ENCODE data around the gene LENEP.

Gene LENEP

DNA sequence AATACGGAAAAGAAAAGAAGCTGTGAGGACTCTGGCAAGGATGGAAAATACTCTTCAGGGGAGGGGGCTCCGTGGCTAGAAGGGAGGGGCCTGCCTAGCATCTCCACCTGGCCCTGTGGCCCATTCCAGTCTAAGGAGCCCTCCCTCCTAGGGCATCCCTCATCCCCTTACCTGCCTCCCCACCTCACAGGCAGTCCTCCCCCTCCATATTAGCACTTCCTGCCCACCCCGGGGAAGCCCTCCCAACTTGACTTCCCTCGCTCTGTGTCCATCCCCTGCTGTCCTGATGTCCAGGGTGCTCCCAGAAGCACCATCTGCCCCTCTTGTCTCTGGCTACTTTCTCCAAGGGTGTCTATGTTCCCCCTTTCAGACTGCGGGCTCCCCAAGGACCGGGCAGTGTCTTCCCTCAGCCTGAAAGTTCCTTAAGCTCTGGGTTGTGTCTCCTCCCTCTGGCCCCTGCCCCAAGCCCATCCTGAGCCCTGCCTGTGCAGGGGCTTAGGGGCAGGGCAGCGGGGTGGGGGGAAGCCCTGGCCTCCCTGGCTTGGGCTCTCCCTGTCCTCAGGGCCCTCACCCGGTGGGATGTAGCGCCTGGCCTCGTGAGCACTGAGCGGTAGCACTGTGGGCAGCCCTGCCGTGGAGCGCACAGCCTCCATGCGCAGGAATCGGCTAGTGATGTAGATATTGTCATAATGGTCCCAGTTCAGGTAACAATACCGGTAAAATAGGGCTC is 36.3 kb downstream of the LENEP start:
- H3K4me1 ChIP-seq (ENCODE audit: control insufficient read depth, insufficient read depth, low read length), result no peaks in the 10 kb centered on the region
- no peak overlapping the region for H3K4me3 ChIP-seq (ENCODE audit: low read length)
- H3K9ac ChIP-seq (ENCODE audit: low read depth, low read length), result no peak overlapping the region
- peaks cover 15% of the 10 kb centered on the region for H3K27me3 ChIP-seq (ENCODE audit: control insufficient read depth, insufficient read depth, low read length)
- H3K4me2 ChIP-seq (ENCODE audit: low read length), result no peak overlapping the region
- no peaks in the 10 kb centered on the region for H3K9me3 ChIP-seq (replicated peaks; ENCODE audit: low read length)
- no peaks in the 10 kb centered on the region for H3K36me3 ChIP-seq (ENCODE audit: insufficient read depth, low read length)

DNA sequence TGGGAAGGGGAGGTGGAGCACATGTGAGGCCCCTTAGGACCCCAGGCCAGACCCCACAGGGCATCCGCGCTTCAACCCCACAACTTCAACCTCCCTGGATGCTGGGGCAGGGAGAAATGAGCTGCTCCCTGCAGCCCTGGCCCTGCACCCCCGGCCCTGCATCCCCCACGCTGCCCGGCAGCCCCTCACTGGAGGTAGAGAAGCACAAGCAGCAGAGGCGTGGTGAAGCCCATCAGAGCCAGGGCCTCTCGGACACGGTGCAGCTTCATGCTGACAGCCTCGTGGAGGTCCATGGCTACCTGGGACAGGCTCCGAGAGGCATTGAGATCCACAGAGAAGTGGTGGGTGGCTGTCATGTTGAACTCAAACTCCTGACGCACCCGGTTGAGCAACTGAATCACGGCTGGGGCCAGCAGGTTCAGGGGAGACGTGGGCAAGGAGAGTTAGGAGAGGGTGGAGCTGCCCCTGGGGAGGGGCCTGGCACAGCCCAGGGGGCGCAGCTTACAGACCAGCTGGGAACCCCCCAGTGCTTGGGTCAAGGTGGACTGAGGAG is 36.9 kb downstream of the LENEP start:
- H3K9me3 ChIP-seq (replicated peaks; ENCODE audit: low read length), result no peaks in the 10 kb centered on the region
- H3K27me3 ChIP-seq (ENCODE audit: control insufficient read depth, insufficient read depth, low read length), result peaks cover 15% of the 10 kb centered on the region
- H3K9ac ChIP-seq (ENCODE audit: low read depth, low read length), result no peak overlapping the region
- no peak overlapping the region for H3K4me2 ChIP-seq (ENCODE audit: low read length)
- H3K36me3 ChIP-seq (ENCODE audit: insufficient read depth, low read length), result no peaks in the 10 kb centered on the region
- no peak overlapping the region for H3K4me3 ChIP-seq (ENCODE audit: low read length)
- H3K4me1 ChIP-seq (ENCODE audit: control insufficient read depth, insufficient read depth, low read length), result no peaks in the 10 kb centered on the region

DNA sequence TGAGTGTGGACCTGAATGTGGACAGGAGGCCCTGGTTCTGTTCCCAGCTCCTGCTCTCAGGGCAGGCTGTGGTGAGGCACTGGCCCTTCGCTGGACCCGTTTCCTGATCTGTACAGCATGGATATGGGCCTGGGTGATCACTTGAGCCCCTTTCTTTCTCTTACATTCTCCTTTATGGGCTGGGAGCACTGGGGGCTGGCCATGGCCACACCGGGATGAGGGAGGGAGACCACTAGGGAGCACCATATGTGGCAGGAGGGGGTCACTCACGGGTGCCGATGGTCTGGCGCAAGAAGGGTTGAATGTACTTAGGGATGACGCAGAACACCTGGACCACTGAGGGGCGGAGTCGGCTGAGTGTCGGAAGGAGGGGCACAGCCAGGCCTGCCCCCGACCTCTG is 37.5 kb downstream of the LENEP start:
- no peak overlapping the region for H3K4me3 ChIP-seq (ENCODE audit: low read length)
- H3K4me2 ChIP-seq (ENCODE audit: low read length), result no peak overlapping the region
- H3K36me3 ChIP-seq (ENCODE audit: insufficient read depth, low read length), result no peaks in the 10 kb centered on the region
- peaks cover 15% of the 10 kb centered on the region for H3K27me3 ChIP-seq (ENCODE audit: control insufficient read depth, insufficient read depth, low read length)
- no peaks in the 10 kb centered on the region for H3K9me3 ChIP-seq (replicated peaks; ENCODE audit: low read length)
- H3K4me1 ChIP-seq (ENCODE audit: control insufficient read depth, insufficient read depth, low read length), result no peaks in the 10 kb centered on the region
- H3K9ac ChIP-seq (ENCODE audit: low read depth, low read length), result no peak overlapping the region

DNA sequence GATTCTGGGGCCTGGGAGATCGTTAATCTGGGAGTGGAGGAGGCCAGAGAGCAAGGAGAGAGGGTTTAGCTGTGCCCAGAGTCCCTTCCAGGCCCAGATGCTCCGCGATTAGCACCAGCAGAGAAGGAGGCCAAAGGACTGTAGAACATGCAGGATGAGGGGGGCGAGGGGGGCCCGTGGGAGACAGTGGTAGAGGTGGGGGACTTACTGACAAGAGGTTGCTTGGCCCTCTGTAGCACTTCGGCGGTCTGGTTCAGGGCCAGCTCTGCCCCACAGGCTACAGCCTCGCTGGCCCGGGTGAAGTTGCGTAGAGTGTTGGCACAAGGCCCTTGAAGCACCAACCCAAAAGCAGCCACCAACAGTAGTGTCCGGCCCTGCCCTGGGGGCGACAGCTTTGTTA is 39.5 kb downstream of the LENEP start:
- no peak overlapping the region for H3K9ac ChIP-seq (ENCODE audit: low read depth, low read length)
- no peaks in the 10 kb centered on the region for H3K4me1 ChIP-seq (ENCODE audit: control insufficient read depth, insufficient read depth, low read length)
- H3K27me3 ChIP-seq (ENCODE audit: control insufficient read depth, insufficient read depth, low read length), result peaks cover 17% of the 10 kb centered on the region
- no peak overlapping the region for H3K4me2 ChIP-seq (ENCODE audit: low read length)
- H3K36me3 ChIP-seq (ENCODE audit: insufficient read depth, low read length), result no peaks in the 10 kb centered on the region
- no peaks in the 10 kb centered on the region for H3K9me3 ChIP-seq (replicated peaks; ENCODE audit: low read length)
- no peak overlapping the region for H3K4me3 ChIP-seq (ENCODE audit: low read length)

DNA sequence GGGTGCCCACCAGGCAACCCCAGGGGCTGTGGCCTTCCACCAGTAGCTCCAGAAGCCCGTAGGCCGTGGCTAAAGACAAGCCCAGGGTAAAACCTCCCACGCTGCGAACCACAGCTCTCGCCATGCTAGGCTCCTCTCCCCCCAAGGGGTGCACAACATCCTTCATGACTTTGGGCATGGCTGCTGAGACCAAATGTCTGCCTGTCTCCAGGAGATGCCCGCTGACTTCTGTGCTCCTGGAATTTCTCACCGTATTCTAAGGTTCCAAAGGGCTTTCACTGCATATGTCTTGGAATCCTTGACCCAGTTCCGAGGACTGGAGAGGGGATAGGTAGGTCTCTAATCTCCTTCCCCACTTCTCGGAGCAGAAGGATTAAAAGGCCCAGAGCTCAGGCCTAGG is 40.1 kb downstream of the LENEP start, which contains the start of the genes DCST1 and DCST2:
TSS of gene DCST1 (plus strand) at position 301 of the 400 bp plus-strand sequence. CDS start 213 bp downstream, outside the sequence.
TSS of gene DCST2 (minus strand) at position 258 of the 400 bp plus-strand sequence. CDS start at position 178, 80 bp downstream.
- Histone ChIP-seq H3K9ac (ENCODE audit: low read depth, low read length) (no peak within 1 kb of the TSS), H3K36me3 (ENCODE audit: insufficient read depth, low read length) (no peaks in the 10 kb centered on the region)

DNA sequence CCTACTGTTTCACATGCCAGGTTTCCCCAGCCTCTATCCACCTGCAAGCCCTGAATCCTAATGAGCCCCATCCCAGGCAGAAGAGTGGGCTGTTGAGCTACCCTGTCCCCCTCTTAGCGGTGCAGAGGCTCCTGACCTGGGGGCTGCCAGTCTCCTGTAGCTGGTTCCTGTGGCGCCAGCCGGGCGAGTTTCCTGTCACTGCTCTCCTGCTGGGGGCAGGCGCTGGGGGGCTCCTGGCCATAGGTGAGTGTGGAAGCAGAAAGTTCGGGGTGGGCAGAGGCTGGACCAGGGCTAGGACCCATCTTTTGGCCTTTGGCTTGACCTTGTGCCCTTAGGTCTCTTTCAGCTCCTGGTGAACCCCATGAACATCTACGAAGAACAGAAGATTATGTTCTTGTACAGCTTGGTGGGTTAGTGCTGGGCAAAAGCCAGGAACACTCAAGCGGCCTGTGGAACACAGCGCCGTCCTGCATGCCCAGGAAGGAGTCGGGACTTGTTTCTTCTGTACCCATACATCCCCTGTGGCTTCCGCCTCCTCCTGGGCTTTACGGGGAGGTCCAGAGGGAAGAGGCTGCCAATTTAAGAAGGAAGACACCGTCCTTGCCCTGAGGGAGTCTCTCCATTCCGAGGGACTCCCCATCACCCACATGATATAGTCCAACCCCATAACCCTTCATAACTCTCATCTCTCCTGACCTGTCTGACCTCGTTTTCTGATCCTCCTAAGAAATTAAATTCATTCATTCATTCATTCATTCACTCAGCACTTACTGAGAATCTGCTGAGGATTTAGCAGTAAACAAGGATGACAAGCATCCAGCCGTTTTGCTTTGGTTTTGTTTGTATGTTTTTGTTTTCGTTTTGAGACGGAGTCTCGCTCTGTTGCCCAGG is 41.2 kb downstream of the LENEP start:
- Histone ChIP-seq H3K4me1 (ENCODE audit: control insufficient read depth, insufficient read depth, low read length) (peaks cover 5% of the 10 kb centered on the region), H3K36me3 (ENCODE audit: insufficient read depth, low read length) (no peaks in the 10 kb centered on the region), H3K4me3 (ENCODE audit: low read length) (no peak overlapping the region), H3K27me3 (ENCODE audit: control insufficient read depth, insufficient read depth, low read length) (peaks cover 20% of the 10 kb centered on the region), H3K4me2 (ENCODE audit: low read length) (no peak overlapping the region), H3K9ac (ENCODE audit: low read depth, low read length) (no peak overlapping the region), H3K9me3 (replicated peaks; ENCODE audit: low read length) (no peaks in the 10 kb centered on the region)

More for the DNA sequence above, 40.1 kb downstream of the LENEP start, which contains the start of the genes DCST1 and DCST2:
- H3K4me2 ChIP-seq (ENCODE audit: low read length), result no peak within 1 kb of the TSS
- peaks cover 17% of the 10 kb centered on the region for H3K27me3 ChIP-seq (ENCODE audit: control insufficient read depth, insufficient read depth, low read length)
- H3K9me3 ChIP-seq (replicated peaks; ENCODE audit: low read length), result no peaks in the 10 kb centered on the region
- no peak within 1 kb of the TSS for H3K4me3 ChIP-seq (ENCODE audit: low read length)
- H3K4me1 ChIP-seq (ENCODE audit: control insufficient read depth, insufficient read depth, low read length), result no peaks in the 10 kb centered on the region

DNA sequence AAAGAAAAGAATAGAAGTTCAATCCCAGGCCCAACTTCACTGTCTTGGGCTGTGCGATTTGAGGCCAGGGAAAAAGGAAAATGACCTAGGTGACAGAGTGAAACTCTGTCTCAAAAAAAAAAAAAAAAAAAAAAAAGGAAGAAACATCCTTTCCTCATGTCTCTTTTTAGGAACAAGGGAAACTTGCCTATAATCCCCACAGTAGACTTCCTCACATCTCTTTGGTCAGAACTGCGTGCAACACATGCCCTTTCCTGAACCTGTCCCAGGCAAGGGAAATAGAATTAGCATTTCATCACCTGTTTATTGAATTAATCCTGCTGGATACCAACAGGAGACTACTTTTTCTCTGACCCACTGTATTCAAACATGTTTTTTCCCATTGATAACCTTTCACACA is 42.5 kb downstream of the LENEP start:
- H3K9me3 ChIP-seq (replicated peaks; ENCODE audit: low read length), result no peaks in the 10 kb centered on the region
- H3K36me3 ChIP-seq (ENCODE audit: insufficient read depth, low read length), result no peaks in the 10 kb centered on the region
- H3K9ac ChIP-seq (ENCODE audit: low read depth, low read length), result no peak overlapping the region
- peaks cover 5% of the 10 kb centered on the region for H3K4me1 ChIP-seq (ENCODE audit: control insufficient read depth, insufficient read depth, low read length)
- H3K4me3 ChIP-seq (ENCODE audit: low read length), result no peak overlapping the region
- H3K4me2 ChIP-seq (ENCODE audit: low read length), result no peak overlapping the region
- H3K27me3 ChIP-seq (ENCODE audit: control insufficient read depth, insufficient read depth, low read length), result peaks cover 17% of the 10 kb centered on the region

DNA sequence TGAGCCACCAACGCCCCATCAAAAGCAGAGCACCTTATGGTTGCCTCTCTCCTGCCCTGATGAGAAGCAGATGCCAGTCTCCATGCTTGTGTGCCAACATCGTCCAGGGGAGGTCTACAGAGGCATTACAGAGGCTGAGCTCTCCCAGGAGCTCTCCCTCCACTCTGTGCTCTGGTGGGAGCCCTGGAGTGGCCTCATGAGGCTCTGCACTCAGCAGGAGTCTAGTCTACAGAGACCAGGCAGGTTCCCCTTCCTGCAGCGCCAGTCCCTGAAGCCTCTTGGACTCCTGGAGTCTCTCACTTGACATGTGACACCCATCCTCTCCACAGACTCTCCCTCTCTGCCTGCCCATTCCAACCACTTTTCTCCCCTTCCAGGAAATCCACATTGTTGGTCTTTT is 43.7 kb downstream of the LENEP start:
- Histone ChIP-seq H3K4me2 (ENCODE audit: low read length) (no peak overlapping the region), H3K27me3 (ENCODE audit: control insufficient read depth, insufficient read depth, low read length) (peaks cover 13% of the 10 kb centered on the region), H3K4me3 (ENCODE audit: low read length) (no peak overlapping the region), H3K9ac (ENCODE audit: low read depth, low read length) (no peak overlapping the region), H3K36me3 (ENCODE audit: insufficient read depth, low read length) (no peaks in the 10 kb centered on the region), H3K9me3 (replicated peaks; ENCODE audit: low read length) (no peaks in the 10 kb centered on the region), H3K4me1 (ENCODE audit: control insufficient read depth, insufficient read depth, low read length) (peaks cover 5% of the 10 kb centered on the region)

DNA sequence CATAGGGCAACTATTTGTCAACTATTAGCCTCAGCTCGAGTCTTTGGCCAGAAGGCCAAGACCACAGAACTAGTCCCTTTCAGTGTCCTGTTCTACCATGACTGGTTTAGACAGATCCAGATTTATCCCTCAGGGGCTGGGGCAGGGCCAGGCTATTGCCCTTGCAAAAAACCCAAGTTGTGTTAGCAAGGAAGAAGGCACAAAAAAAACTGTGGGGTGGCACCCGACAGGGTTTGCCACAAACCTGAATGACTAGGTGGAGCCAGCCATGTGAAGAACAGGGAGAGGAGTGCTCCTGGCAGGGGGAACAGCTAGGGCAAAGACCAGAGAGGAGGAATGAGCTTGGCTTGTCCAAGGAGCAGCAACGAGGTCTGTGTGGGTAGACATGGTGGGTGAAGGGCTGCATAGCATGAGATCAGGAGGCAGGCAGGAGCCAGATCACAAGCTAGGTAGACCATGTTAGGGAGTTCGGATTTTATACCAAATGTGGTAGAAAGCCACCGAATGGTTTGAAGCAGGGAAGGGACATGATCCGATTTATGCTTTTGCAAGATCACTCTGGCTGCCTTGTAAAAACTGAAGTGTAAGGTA is 44.6 kb downstream of the LENEP start:
- H3K4me1 ChIP-seq (ENCODE audit: control insufficient read depth, insufficient read depth, low read length), result peaks cover 5% of the 10 kb centered on the region
- no peaks in the 10 kb centered on the region for H3K9me3 ChIP-seq (replicated peaks; ENCODE audit: low read length)
- H3K9ac ChIP-seq (ENCODE audit: low read depth, low read length), result no peak overlapping the region
- H3K4me3 ChIP-seq (ENCODE audit: low read length), result no peak overlapping the region
- no peaks in the 10 kb centered on the region for H3K36me3 ChIP-seq (ENCODE audit: insufficient read depth, low read length)
- peaks cover 13% of the 10 kb centered on the region for H3K27me3 ChIP-seq (ENCODE audit: control insufficient read depth, insufficient read depth, low read length)
- no peak overlapping the region for H3K4me2 ChIP-seq (ENCODE audit: low read length)

DNA sequence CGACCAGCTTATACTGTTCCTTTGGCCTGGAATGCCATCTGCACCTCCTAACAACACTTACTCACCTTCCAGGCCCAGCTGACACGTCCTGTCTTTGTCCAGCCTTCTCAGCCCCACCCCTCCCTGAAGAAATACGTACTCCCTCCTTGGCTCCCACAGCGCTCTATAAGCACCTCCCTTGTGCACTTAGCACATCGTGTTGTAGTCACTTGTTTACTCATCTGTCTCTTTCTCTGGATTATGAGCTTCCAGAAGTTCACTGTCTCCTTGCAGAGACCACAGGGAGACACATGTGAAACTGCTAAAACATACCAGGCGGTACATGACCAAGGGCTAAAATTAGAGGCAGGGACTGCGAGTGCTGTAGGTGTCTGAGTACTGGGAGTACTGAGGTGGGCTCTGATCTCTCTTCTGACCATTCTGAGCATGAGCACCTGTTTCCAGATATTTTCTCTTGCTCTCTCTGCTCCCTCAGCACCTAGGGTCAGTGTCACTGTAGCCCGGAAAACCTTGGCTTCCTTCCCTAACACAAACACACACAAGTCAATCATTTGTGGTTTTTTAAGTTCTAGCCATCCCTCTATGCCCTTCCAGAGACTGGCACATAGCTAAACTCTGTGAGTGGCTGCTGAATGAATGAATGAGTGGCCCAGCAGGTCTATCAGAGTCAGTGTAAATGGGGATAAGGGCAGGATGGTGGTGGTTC is 45.4 kb downstream of the LENEP start:
- H3K9ac ChIP-seq (ENCODE audit: low read depth, low read length), result no peak overlapping the region

DNA sequence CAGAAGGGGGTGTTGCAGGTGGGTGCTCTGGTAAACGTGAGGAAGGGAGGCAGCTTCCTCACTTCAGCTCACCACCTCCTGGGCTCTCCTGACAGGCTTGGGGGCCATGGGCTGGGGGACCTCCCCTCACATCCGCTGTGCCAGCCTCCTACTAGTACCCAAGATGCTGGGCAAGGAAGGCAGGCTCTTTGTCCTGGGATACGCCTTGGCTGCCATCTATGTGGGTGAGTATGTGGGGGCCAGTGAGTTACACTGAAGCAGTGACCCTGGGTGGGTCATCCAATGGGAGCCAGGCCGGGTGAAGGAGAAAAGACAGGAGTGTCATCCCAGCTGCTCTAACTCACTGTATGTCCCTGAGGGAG is 45.9 kb downstream of the LENEP start:
- Histone ChIP-seq H3K4me3 (ENCODE audit: low read length) (no peak overlapping the region), H3K4me1 (ENCODE audit: control insufficient read depth, insufficient read depth, low read length) (peaks cover 5% of the 10 kb centered on the region), H3K4me2 (ENCODE audit: low read length) (no peak overlapping the region), H3K27me3 (ENCODE audit: control insufficient read depth, insufficient read depth, low read length) (peaks cover 5% of the 10 kb centered on the region), H3K9me3 (replicated peaks; ENCODE audit: low read length) (no peaks in the 10 kb centered on the region), H3K36me3 (ENCODE audit: insufficient read depth, low read length) (no peaks in the 10 kb centered on the region), H3K9ac (ENCODE audit: low read depth, low read length) (no peak overlapping the region)

More for the DNA sequence above, 45.4 kb downstream of the LENEP start:
- peaks cover 9% of the 10 kb centered on the region for H3K27me3 ChIP-seq (ENCODE audit: control insufficient read depth, insufficient read depth, low read length)
- peaks cover 5% of the 10 kb centered on the region for H3K4me1 ChIP-seq (ENCODE audit: control insufficient read depth, insufficient read depth, low read length)
- no peaks in the 10 kb centered on the region for H3K36me3 ChIP-seq (ENCODE audit: insufficient read depth, low read length)
- H3K9me3 ChIP-seq (replicated peaks; ENCODE audit: low read length), result no peaks in the 10 kb centered on the region
- peak overlapping the region; percentile 5 for H3K4me2 ChIP-seq (ENCODE audit: low read length)
- no peak overlapping the region for H3K4me3 ChIP-seq (ENCODE audit: low read length)

All from skeletal muscle satellite cell (primary cell).